Spinal cord (tissue), 10 donors: Measurements from ENCODE around the gene LRIG1. TPM values are rescaled to one million over a fixed set of nuclear protein-coding genes. Genes with fewer than 3 reads are reported as not detected.
A peak's percentile ranks its signal among the peaks of the same experiment; 100 is the strongest.

Experiments used
- DNase-seq, 6 donors: peaks; one replicate each; pipeline versions ENCODE4 v3.0.0 to v3.0.0-alpha.2; 2013 to 2015; ENCODE audit warnings: low spot score in 6 of 6, low read depth in 4 of 6
- H3K27ac ChIP-seq: one replicate; pipeline ENCODE4 v1.5.1; 2013; ENCODE audit warnings: low read depth, low read length, control low read depth
- H3K27me3 ChIP-seq: one replicate; pipeline ENCODE4 v1.6.1; 2013; ENCODE audit warnings: low read length; ENCODE audit not compliant: control insufficient read depth, insufficient read depth
- H3K36me3 ChIP-seq: one replicate; pipeline ENCODE4 v1.6.1; 2013; ENCODE audit warnings: low read length; ENCODE audit not compliant: control insufficient read depth, insufficient read depth
- H3K4me1 ChIP-seq: one replicate; pipeline ENCODE4 v1.6.1; 2013; ENCODE audit warnings: low read length; ENCODE audit not compliant: control insufficient read depth, insufficient read depth
- H3K4me3 ChIP-seq: one replicate; pipeline ENCODE4 v1.5.1; 2013; ENCODE audit warnings: low read depth, low read length, control low read depth
- H3K9me3 ChIP-seq: one replicate; pipeline ENCODE4 v1.6.1; 2013; ENCODE audit warnings: low read length; ENCODE audit not compliant: control insufficient read depth, insufficient read depth
- WGBS: methylation state at CpG from one replicate; pipeline ENCODE4 v1.1.5; 2013; ENCODE audit warnings: missing lambda C conversion rate; ENCODE audit not compliant: insufficient coverage; 5-methylcytosine and 5-hydroxymethylcytosine counted together
- polyA plus RNA-seq, 2 donors: library from polyadenylated mRNA; unstranded; fragments of 120-200 nt; gene quantifications; one replicate each; pipeline ENCODE4 v1.2.1, GENCODE V29; 2013; ENCODE audit not compliant: insufficient read length in 2 of 2
- total RNA-seq, 2 donors: library from RNA; depleted of rRNA in 1 of 2; stranded (reverse); fragments of 120-200 nt in 1 of 2; fragments of >200 nt in 1 of 2; gene quantifications; one replicate each; pipeline versions ENCODE4 v1.2.3 to v1.2.4, GENCODE V29; 2013 to 2014
- donor health status: healthy.

LRIG1 gene
- total and polyA plus RNA-seq, 4 donors: 85.4 to 229 (median 147) TPM

- Histone ChIP-seq H3K4me1 (peaks cover 26% of the 10 kb centered on the region), H3K36me3 (no peaks in the 10 kb centered on the region), H3K27ac (peak overlapping the region; percentile 58), H3K9me3 (no peaks in the 10 kb centered on the region), H3K4me3 (no peak overlapping the region), H3K27me3 (no peaks in the 10 kb centered on the region)
- DNase-seq: peak in 1 of 6 donors; percentile 9
- no CpG with 5 or more reads among the region's 1 CpG for WGBS
Observed at GRCh38 chr3:66490984-66491383, 9.8 kb downstream of the LRIG1 start.

- Histone ChIP-seq H3K4me1 (peaks cover 23% of the 10 kb centered on the region), H3K4me3 (no peak overlapping the region), H3K9me3 (no peaks in the 10 kb centered on the region), H3K27ac (peak overlapping the region; percentile 58), H3K27me3 (no peaks in the 10 kb centered on the region), H3K36me3 (no peaks in the 10 kb centered on the region)
- 40% methylated on average over 1 of the region's 4 CpGs for WGBS
- peak in 1 of 6 donors; percentile 2 for DNase-seq
Observed at GRCh38 chr3:66490214-66490613, 10.6 kb downstream of the LRIG1 start.

GRCh38 chr3:66489581-66489980, 11.2 kb downstream of the LRIG1 start:
- Histone ChIP-seq H3K4me1 (peaks cover 29% of the 10 kb centered on the region), H3K9me3 (no peaks in the 10 kb centered on the region), H3K4me3 (no peak overlapping the region), H3K36me3 (no peaks in the 10 kb centered on the region), H3K27ac (peak overlapping the region; percentile 58), H3K27me3 (no peaks in the 10 kb centered on the region)
- WGBS: 58% methylated on average over 2 of the region's 4 CpGs
- DNase-seq: no peak

- Histone ChIP-seq H3K4me1 (peaks cover 32% of the 10 kb centered on the region), H3K9me3 (no peaks in the 10 kb centered on the region), H3K27me3 (no peaks in the 10 kb centered on the region), H3K27ac (peak overlapping the region; percentile 58), H3K4me3 (no peak overlapping the region), H3K36me3 (no peaks in the 10 kb centered on the region)
- WGBS: 71% methylated on average over 1 of the region's 2 CpGs
- no peak for DNase-seq
Observed at GRCh38 chr3:66489115-66489514, 11.7 kb downstream of the LRIG1 start.

GRCh38 chr3:66488492-66488891, 12.3 kb downstream of the LRIG1 start:
- H3K9me3 ChIP-seq: no peaks in the 10 kb centered on the region
- WGBS: 57% methylated on average over 4 of the region's 4 CpGs
- H3K27ac ChIP-seq: peak overlapping the region; percentile 58
- peaks cover 35% of the 10 kb centered on the region for H3K4me1 ChIP-seq
- H3K27me3 ChIP-seq: no peaks in the 10 kb centered on the region
- H3K36me3 ChIP-seq: no peaks in the 10 kb centered on the region
- peak in 1 of 6 donors; percentile 12 for DNase-seq
- no peak overlapping the region for H3K4me3 ChIP-seq

- Histone ChIP-seq H3K9me3 (no peaks in the 10 kb centered on the region), H3K36me3 (no peaks in the 10 kb centered on the region), H3K4me3 (no peak overlapping the region), H3K27me3 (no peaks in the 10 kb centered on the region), H3K4me1 (peaks cover 40% of the 10 kb centered on the region), H3K27ac (peak overlapping the region; percentile 86)
- DNase-seq: peak in 1 of 6 donors; percentile 60
- WGBS: 72% methylated on average over 4 of the region's 5 CpGs
Observed at GRCh38 chr3:66487465-66487864, 13.4 kb downstream of the LRIG1 start.

GRCh38 chr3:66486646-66487045, 14.2 kb downstream of the LRIG1 start:
- Histone ChIP-seq H3K4me1 (peaks cover 46% of the 10 kb centered on the region), H3K36me3 (no peaks in the 10 kb centered on the region), H3K27ac (peak overlapping the region; percentile 86), H3K27me3 (no peaks in the 10 kb centered on the region), H3K4me3 (peak overlapping the region; percentile 21), H3K9me3 (no peaks in the 10 kb centered on the region)
- 80% methylated on average over 2 of the region's 5 CpGs for WGBS
- DNase-seq: no peak

GRCh38 chr3:66486202-66486601, 14.6 kb downstream of the LRIG1 start:
- H3K4me1 ChIP-seq: peaks cover 46% of the 10 kb centered on the region
- peak in 1 of 6 donors; percentile 4 for DNase-seq
- no peaks in the 10 kb centered on the region for H3K36me3 ChIP-seq
- peak overlapping the region; percentile 21 for H3K4me3 ChIP-seq
- H3K27ac ChIP-seq: peak overlapping the region; percentile 86
- 48% methylated on average over 3 of the region's 6 CpGs for WGBS
- no peaks in the 10 kb centered on the region for H3K27me3 ChIP-seq
- H3K9me3 ChIP-seq: no peaks in the 10 kb centered on the region

- Histone ChIP-seq H3K4me3 (no peak overlapping the region), H3K36me3 (no peaks in the 10 kb centered on the region), H3K4me1 (peaks cover 52% of the 10 kb centered on the region), H3K27me3 (no peaks in the 10 kb centered on the region), H3K9me3 (no peaks in the 10 kb centered on the region), H3K27ac (peak overlapping the region; percentile 86)
- 66% methylated on average over 9 of the region's 12 CpGs for WGBS
- peak in 2 of 6 donors; percentile 27 to 71 for DNase-seq
Observed at GRCh38 chr3:66485291-66485968, 15.4 kb downstream of the LRIG1 start.
